ENCODE data around the gene TPSD1.
"Not testable (repeated sequence)": the region's sequence is repeated elsewhere in the genome, so short reads cannot be mapped to it uniquely, and the experiment has no call there.

DNA sequence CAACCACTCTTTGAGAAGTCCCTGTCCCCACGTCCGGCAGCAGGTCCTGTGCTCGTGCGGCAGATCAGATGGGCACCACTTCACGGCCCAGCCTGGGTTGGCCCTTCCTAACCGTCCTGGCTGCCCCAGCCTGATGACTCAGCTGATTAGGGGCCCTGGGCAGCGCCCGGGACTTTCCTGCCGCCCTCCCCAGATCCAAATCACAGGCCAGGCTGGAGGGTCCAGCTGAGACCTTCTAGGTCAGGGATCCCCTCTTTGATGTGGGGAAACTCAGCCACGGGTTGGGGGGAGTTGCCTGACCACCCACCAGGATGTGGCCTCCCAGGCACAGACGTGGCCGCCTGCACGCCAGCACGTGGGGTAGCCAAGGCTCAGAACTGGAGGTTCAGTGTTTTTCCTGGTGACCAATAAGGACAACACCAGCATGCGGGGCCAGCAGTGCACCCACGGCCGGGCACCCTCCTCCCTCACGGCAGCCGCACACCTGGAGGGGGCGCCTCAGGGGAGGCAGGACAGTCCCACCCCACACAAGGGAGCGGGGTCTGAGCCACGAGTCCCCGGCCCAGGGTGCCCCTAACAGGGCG, 30.0 kb upstream of the TPSD1 start:
- TF ChIP-seq, protein P1, sequence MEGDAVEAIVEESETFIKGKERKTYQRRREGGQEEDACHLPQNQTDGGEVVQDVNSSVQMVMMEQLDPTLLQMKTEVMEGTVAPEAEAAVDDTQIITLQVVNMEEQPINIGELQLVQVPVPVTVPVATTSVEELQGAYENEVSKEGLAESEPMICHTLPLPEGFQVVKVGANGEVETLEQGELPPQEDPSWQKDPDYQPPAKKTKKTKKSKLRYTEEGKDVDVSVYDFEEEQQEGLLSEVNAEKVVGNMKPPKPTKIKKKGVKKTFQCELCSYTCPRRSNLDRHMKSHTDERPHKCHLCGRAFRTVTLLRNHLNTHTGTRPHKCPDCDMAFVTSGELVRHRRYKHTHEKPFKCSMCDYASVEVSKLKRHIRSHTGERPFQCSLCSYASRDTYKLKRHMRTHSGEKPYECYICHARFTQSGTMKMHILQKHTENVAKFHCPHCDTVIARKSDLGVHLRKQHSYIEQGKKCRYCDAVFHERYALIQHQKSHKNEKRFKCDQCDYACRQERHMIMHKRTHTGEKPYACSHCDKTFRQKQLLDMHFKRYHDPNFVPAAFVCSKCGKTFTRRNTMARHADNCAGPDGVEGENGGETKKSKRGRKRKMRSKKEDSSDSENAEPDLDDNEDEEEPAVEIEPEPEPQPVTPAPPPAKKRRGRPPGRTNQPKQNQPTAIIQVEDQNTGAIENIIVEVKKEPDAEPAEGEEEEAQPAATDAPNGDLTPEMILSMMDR (conservative IDR thresholded peaks at IDR 0.05; ENCODE audit: low read depth, low read length) = not testable (repeated sequence)
- TF ChIP-seq EZH2phosphoT487 (IDR thresholded peaks at IDR 0.05; ENCODE audit: borderline replicate concordance, low read length) = not testable (repeated sequence)
